Measurements from ENCODE around the gene ASIP. TPM values are rescaled to one million over a fixed set of nuclear protein-coding genes. Genes with fewer than 3 reads are reported as not detected.
A peak's percentile ranks its signal among the peaks of the same experiment; 100 is the strongest.

Gene ASIP
- total and polyA plus RNA-seq, 2 of the 13 experiments (the other 11 are each of a cell fraction or from before 2014, with no cell fraction given), result not detected

DNA sequence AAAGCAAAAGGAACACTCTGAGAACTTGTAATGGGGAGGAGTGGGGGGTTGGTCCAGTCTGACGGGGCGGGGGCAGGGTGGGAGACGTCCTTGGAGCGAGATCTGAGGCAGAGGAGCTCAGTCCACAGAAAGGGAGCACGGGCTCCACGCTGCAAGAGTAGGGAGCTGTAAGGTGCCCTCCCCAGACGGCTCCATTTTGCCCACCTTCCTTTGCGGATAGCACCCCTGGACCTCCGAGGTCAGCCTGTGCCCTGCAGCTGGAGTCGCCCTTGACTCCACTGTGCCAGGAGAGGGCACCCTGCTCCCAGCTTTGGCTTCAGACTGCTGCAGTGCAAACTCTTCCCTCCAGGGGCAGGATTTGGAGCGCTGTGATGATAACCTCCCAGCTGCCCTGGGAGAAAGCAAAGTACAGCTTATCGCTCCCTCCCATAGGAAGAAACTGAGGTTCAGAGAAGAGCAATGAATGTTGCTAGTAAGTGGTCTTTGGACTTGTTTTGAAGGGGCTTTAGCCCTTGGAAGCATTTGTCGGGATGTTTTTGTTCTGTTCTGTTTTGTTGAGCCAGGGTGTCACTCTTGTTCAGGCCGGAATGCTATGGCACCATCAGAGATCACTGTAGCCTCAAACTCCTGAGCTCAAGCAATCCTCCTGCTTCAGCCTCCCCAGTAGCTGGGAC lies 71.5 kb downstream of the ASIP start (continued):
- TF ChIP-seq, protein P1, sequence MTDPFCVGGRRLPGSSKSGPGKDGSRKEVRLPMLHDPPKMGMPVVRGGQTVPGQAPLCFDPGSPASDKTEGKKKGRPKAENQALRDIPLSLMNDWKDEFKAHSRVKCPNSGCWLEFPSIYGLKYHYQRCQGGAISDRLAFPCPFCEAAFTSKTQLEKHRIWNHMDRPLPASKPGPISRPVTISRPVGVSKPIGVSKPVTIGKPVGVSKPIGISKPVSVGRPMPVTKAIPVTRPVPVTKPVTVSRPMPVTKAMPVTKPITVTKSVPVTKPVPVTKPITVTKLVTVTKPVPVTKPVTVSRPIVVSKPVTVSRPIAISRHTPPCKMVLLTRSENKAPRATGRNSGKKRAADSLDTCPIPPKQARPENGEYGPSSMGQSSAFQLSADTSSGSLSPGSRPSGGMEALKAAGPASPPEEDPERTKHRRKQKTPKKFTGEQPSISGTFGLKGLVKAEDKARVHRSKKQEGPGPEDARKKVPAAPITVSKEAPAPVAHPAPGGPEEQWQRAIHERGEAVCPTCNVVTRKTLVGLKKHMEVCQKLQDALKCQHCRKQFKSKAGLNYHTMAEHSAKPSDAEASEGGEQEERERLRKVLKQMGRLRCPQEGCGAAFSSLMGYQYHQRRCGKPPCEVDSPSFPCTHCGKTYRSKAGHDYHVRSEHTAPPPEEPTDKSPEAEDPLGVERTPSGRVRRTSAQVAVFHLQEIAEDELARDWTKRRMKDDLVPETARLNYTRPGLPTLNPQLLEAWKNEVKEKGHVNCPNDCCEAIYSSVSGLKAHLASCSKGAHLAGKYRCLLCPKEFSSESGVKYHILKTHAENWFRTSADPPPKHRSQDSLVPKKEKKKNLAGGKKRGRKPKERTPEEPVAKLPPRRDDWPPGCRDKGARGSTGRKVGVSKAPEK (CRISPR knock-in tag; IDR thresholded peaks at IDR 0.05; ENCODE audit: borderline replicate concordance), result peak; percentile 50; the same call in 1 of the 2 replicates
- peak; percentile 70 for TF ChIP-seq TBL1XR1 (IDR thresholded peaks at IDR 0.05; ENCODE audit: borderline replicate concordance, low read length, partially characterized antibody)
- peak; percentile 85; the same call in 1 of the 2 replicates for TF ChIP-seq IRF9 (CRISPR knock-in tag; IDR thresholded peaks at IDR 0.05; ENCODE audit: borderline replicate concordance)
- TF ChIP-seq ZBTB20 (CRISPR knock-in tag; IDR thresholded peaks at IDR 0.05; ENCODE audit: borderline replicate concordance, low read depth), result peak; percentile 58; the same call in 1 of the 2 replicates
- no peak for TF ChIP-seq MBNL3 (CRISPR knock-in tag; conservative IDR thresholded peaks at IDR 0.05)
- TF ChIP-seq ZNF234 (CRISPR knock-in tag; conservative IDR thresholded peaks at IDR 0.05), result no peak
- 0 out of 2 replicates have a peak, but pooled peaks have one; percentile 19 for TF ChIP-seq PHF20 (CRISPR knock-in tag; IDR thresholded peaks at IDR 0.05)
- TF ChIP-seq ATAD3A (CRISPR knock-in tag; IDR thresholded peaks at IDR 0.05), result no peak
- TF ChIP-seq RNF219 (CRISPR knock-in tag; IDR thresholded peaks at IDR 0.05), result no peak
- peak; percentile 74; the same call in 1 of the 2 replicates for TF ChIP-seq ZNF225 (CRISPR knock-in tag; IDR thresholded peaks at IDR 0.05)
- TF ChIP-seq IRX3 (CRISPR knock-in tag; IDR thresholded peaks at IDR 0.05; ENCODE audit: borderline replicate concordance, low read depth), result no peak
- peak; percentile 86 for TF ChIP-seq ZNF44 (CRISPR knock-in tag; IDR thresholded peaks at IDR 0.05)
- TF ChIP-seq, protein P2, sequence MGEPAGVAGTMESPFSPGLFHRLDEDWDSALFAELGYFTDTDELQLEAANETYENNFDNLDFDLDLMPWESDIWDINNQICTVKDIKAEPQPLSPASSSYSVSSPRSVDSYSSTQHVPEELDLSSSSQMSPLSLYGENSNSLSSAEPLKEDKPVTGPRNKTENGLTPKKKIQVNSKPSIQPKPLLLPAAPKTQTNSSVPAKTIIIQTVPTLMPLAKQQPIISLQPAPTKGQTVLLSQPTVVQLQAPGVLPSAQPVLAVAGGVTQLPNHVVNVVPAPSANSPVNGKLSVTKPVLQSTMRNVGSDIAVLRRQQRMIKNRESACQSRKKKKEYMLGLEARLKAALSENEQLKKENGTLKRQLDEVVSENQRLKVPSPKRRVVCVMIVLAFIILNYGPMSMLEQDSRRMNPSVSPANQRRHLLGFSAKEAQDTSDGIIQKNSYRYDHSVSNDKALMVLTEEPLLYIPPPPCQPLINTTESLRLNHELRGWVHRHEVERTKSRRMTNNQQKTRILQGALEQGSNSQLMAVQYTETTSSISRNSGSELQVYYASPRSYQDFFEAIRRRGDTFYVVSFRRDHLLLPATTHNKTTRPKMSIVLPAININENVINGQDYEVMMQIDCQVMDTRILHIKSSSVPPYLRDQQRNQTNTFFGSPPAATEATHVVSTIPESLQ (CRISPR knock-in tag; conservative IDR thresholded peaks at IDR 0.05), result no peak; the same call in 1 of the 2 replicates
- TF ChIP-seq, protein P3, sequence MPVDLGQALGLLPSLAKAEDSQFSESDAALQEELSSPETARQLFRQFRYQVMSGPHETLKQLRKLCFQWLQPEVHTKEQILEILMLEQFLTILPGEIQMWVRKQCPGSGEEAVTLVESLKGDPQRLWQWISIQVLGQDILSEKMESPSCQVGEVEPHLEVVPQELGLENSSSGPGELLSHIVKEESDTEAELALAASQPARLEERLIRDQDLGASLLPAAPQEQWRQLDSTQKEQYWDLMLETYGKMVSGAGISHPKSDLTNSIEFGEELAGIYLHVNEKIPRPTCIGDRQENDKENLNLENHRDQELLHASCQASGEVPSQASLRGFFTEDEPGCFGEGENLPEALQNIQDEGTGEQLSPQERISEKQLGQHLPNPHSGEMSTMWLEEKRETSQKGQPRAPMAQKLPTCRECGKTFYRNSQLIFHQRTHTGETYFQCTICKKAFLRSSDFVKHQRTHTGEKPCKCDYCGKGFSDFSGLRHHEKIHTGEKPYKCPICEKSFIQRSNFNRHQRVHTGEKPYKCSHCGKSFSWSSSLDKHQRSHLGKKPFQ (CRISPR knock-in tag; IDR thresholded peaks at IDR 0.05; ENCODE audit: insufficient replicate concordance), result no peak
- no peak for TF ChIP-seq ATRX (CRISPR knock-in tag; IDR thresholded peaks at IDR 0.05; ENCODE audit: borderline replicate concordance)

Data from HepG2 (cell line).